Activated T-cell treated with anti-CD3 and anti-CD28 coated beads, Interleukin-2, amount 50 U/mL, for 1 hour (primary cell): ENCODE results near the gene TTC29.
"Not testable (repeated sequence)": the region's sequence is repeated elsewhere in the genome, so short reads cannot be mapped to it uniquely, and the experiment has no call there.

ENCODE experiments used
- DNase-seq: peaks from one replicate; pipeline ENCODE4 v3.0.0-alpha.2; 2020

Gene TTC29

DNA sequence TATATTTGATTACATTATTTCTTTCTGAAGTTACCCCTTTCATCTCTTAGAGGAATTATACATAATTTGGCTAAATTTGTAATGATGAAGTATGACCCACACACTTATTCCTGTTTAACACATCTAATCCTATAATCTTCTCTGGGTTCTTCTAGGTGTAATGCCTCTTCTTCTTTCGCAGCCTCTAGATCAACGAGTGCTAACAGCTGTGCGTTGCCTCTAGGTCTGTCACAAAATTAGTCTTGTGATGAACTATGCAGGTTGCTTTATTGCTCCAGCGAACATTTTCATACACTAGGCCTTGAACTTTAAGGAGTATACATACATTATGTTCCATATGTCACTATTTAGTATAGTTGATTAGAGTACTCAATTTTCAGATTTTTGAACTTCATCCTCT, 89.9 kb downstream of the TTC29 start:
- DNase-seq: no peak

DNA sequence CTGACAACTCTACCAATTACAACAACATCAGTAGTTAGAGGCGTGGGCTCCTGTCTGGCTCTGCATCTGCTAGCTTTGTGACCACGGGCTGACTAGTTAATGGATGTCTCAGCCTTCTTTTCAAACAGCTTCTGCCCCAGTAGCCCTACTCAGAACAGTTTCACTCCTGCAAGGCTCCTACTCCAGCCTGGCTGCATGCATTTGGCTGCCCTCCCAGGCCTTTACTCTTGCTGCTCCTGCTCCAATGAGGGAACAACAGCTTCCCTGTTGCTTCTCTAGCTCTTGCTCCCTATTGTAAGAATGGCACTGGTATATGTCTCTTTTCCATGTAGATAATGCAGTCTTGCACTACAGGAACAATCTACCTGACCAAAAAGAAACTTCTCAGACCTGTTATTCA, 93.3 kb downstream of the TTC29 start:
- DNase-seq: no peak

DNA sequence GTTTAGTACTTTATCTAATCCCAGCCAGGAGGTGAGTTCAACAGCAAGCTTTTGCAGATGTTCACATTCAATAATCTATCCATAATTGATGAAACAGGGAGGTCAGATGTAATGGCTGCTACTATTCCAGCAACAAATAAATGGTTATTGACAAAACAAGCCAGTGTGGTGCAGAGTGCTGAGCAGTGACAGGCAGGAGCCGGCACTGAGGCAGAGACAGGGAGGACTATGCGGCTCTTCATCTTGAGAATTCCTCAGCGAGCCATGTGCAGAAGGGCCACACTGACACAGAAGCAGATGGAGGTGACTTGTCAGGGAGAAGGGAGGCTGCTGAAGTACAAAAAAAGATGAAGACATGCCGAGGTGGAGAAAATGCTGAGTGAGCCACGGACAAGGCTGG, 98.3 kb downstream of the TTC29 start:
- no peak for DNase-seq

DNA sequence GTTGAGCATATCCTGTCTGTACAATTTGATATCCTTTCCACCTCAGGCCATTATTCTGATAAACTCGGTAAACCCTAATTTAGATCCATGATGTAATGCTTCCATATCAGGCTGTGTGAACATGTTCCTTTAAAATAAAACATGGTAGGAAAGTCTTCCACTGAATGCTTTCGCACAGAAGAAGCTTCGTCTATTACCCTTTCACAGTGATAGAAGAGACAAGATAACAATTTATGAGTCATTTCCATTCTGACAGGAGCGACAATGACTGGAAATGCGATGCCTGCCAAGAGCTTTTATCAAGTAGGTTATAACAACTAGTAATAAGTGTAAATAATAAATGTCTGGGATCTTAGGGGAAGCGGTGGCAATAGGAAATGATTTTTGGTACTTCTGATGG, 98.8 kb downstream of the TTC29 start:
- DNase-seq: no peak

- no peak for DNase-seq
Observed at GRCh38 chr4:146844761-146845160, 100.9 kb downstream of the TTC29 start.

DNA sequence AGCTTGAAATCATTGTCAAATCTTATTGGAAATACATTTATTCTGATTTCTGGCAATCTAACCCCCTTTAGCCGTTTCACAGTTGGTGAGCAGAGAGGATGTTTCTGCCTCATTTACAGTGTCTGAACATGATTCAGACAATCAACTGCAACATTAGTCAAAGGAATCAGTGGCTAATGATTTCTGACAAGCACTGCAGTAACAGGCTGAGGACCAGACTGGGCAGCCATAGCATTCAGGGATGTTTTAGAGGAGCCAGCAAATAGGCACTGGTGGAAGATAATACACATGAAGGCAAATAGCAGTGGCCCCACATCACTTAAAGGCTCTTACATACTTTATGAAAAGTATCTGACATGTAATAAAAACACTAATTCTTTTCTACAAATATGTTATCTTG, 102.8 kb downstream of the TTC29 start:
- DNase-seq: no peak

DNA sequence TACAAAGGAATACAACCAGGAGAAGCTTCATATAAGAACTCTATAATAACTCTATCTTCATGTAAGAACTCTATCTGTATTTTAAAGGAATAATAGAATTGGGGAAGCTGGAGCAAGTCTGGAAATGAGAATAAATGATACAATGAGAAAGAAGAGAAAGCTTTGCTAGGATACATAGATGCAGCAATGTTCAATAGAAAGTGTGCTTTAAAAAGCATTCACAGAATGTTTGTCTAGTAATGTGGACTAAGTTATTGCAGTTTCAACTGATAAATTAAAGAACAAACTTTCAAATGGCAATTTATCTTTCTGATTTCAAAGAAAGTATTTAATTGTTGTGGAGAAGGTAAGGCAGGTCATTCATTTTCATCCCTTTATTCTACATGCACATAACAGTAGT, 104.9 kb downstream of the TTC29 start:
- no peak for DNase-seq

GRCh38 chr4:146835096-146835495, 110.6 kb downstream of the TTC29 start:
- no peak for DNase-seq

DNA sequence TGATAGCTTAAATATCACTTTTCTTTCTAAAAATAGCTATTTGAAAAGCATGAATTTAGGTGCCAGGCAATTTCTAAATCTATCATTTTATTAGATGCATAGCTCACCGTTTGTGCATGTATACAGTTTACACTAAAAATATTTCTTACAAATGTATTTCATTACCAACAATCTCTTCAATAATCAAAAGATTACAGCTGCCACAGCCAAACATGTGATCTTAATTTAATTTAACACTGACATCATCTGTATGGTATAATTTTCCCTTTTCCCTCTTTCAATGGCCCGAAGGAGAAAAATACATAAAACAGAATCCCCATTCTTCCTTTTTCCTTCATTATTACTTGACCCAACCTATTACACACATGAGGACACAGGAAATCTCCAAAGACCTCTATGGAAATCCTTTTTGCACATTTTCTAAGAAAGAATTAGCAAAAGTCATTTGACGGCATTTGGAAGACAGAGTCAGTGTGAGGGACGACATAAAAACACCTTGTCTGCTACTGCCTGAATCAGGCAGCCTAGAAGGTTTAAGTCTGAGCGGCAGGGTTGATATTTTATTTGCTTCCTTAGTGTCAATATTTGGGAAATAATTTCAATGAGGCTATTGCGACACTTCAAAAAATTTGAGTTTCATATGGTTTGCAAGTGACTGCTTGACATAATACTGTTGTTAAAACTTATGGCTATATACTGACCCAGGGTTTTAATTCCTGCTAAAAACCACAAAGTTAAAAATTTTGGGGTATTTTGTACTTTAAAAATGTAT, 111.2 kb downstream of the TTC29 start:
- no peak for DNase-seq

DNA sequence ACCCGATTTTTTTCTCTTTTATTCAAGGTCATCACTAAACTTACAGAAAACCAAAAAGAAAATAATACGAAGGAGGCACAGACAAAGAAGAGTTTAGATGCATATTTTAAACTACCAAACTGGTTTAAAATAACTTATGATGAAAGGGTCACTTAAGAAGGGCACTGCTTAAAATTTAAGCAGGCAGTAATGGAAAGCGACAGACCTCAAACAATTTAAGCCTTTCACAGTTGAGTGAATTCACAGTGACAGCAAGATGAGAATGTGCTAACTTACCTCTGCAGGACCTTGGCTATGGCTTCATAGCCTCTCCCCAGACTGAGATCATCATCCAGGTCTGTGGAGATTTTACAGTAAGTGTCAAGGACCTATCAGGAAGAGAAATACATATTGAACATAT, 112.1 kb downstream of the TTC29 start:
- no peak for DNase-seq

- not testable (repeated sequence) for DNase-seq
Observed at GRCh38 chr4:146822980-146823379, 122.7 kb downstream of the TTC29 start.

- DNase-seq: no peak
Observed at GRCh38 chr4:146814750-146815149, 130.9 kb downstream of the TTC29 start.

DNA sequence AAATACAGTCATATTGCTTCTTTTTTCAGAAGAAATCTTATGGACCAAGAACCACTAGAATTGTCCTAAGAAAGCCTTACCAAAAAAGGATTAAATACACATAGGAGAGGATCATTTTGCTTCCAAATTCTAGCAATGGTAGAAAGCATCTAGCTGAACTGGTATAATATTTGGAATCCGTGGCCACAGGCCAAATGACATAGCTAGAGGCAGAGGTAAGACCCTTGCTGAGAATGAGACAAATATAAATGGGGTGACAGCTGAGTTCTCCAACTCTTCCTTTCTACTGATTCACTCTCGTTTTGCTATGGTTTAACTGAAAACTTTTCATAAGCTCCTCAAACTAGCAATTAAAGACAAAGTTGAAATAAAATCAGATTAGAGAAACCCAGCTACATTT, 150.0 kb downstream of the TTC29 start:
- DNase-seq: no peak

DNA sequence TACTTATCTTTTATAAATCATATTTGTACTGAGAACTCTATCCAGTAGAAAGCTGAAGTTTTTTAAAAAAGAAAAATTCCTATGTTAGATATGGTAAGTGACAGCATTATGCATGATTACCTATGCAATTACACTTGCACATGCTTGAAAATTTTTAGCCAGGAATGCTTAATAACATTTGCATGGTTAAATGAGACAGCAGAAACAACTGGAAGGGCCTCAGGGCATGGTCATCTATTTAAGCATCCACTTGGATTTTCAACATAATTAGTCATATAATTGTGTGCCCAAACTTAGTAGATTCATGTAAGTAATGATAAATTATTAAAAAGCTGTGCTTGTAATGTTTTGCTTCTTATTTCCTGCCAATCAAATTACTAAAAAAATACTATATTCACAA, 151.9 kb downstream of the TTC29 start:
- DNase-seq: no peak

- DNase-seq: no peak
Observed at GRCh38 chr4:146791439-146791838, 154.2 kb downstream of the TTC29 start.

DNA sequence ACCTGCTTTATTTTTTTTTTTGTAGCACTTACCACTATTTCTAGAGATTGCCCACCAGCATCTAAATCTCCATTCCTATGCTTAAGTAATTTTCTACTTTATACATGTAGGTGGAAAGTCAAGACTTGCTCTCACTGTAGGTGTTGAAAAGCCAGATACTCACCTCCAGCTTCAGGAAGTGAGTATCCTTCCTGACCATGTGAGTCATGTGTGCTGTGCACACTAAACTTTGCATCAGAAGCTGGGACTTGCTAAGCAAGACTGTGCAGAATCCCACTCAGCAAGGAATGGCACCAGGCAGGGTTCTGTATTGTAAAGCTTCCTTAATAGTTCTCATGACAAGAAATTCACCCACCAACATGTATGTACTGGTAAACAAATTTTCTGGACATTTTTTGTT, 155.1 kb downstream of the TTC29 start:
- no peak for DNase-seq

GRCh38 chr4:146787731-146788130, 157.9 kb downstream of the TTC29 start:
- DNase-seq: no peak

DNA sequence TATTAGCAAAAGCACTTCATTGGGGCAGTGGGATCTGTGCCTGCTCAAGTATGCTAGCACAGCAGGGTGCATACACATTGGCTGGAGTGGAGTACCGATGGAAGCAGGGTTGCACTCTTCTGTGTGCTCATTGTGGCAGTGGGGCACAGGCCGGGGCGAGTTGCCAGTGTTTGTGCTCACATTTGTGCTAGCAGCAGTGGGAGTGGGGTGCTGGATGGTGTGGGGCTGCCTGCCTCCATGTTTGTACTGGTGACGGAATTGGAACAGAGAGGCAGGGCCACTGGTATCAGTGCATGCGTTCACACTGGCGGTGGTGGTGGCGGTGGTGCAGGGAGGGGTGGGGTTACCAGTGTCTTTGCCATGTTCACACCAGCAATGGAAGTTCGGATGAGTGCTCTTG, 169.0 kb downstream of the TTC29 start:
- no peak for DNase-seq

DNA sequence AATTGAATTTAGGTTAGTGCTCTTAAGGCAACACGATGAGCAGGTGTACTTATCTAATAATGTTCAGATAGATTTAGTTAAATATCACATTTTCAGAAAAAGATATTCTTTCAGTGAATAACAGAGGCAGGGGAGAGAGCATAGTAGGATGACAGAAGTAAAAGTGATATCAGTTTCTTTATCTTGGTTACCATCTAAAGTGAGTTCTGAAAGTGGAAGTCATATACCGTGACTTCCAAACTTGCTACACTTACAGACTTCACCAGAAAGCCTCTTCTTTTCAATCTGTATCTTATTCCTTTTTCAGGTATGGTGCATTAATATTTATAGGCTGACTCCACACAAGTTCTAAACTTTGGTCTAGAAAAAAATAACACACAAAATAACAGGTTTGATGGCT, 182.1 kb downstream of the TTC29 start:
- DNase-seq: no peak

GRCh38 chr4:146762016-146762415, 183.6 kb downstream of the TTC29 start:
- DNase-seq: no peak

DNA sequence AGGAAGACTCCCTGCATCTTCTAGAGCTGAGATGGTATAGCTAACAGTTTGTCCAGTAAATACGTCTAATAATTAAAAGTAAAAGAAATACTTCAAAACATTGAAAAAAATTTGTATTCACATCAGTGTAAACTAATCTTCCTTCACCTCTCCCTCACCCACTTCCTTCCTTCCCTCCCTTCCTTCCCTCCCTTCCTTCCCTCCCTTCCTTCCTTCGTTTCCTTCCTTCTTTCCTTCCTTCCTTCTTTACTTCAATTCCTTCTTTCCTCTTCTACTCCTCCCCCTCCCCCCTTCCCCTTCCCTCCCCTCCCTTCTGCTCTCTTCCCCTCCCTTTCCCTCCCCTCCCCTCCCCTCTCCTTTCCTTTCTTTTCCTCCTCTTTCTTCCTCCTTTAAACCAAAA, 203.2 kb downstream of the TTC29 start:
- DNase-seq: no peak

GRCh38 chr4:146739182-146739581, 206.5 kb downstream of the TTC29 start:
- no peak for DNase-seq

DNA sequence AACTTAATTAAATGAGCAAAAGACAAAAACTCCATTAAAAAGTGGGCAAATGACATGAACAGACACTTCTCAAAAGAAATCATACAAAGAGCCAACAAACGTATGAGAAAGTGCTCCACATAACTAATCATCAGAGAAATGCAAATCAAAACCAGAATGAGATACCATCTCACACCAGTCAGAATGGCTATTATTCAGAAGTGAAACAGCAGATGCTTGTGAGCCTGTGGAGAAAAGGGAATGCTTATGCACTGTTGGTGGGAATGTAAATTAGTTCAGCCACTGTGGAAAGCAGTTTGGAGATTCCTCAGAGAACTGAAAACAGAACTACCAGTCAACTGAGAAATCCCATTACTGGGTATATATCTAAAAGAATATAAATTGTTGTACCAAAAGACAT, 222.1 kb downstream of the TTC29 start:
- DNase-seq: not testable (repeated sequence)

DNA sequence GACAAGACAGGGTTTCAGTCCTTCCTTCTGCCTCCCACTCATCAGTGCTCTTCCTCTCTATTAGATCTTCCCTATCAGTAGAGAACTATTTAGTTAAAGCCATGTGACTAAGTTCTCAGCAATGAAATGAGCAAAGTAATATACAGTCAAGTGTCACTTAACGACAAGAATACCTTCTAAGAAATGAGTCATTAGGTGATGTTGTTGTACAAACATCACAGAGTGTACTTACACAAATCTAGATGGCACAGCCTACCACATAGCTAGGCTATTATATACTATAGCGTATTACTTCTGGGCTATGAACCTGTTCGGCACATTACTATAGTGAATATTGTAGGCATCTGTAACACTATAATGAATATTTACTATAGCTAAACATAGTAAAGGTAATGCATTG, 235.7 kb downstream of the TTC29 start:
- DNase-seq: no peak

- DNase-seq: no peak
Observed at GRCh38 chr4:146699910-146700309, 245.8 kb downstream of the TTC29 start.
